ENCODE data around the gene RIMKLB. TPM values are rescaled to one million over a fixed set of nuclear protein-coding genes. Genes with fewer than 3 reads are reported as not detected.

RIMKLB gene
- total and polyA plus RNA-seq, 2 of the 4 experiments (the other 2 are of a cell fraction) = 12.5 to 18.8 TPM

DNA sequence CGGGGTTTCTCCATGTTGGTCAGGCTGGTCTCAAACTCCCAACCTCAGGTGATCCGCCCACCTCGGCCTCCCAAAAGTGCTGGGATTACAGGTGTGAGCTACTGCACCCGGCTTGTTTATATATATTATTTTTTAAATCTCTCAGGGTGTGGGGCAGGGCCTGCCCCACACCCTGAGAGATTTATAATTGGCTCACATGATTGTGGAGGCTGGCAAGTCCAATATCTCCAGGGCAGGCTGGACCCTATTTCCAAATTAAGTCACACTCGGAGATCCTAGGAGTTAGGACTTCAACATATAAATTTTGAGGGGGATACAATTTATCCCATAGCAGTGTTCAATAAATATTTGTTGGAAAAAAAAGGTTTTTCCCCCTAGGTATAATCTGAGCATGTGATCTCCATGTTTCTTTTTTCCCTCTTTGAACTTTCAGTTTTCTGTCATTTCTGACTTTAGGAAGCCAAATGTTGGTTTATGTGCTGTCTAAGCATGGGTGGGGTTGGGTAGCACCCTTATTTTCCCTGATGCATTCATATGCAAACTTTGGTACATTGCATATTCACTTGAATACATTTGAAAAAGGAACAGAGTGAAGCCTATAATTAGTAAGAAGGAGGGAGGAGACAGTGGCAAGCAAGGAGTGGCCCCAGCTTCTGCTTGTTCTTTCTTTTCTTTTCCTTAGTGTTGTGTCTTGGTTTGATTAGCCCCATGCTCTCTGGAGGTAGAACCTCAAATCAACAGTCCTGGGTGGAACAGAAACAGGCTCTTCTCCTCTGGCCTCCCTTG, 116.0 kb downstream of the RIMKLB start:
- no peak overlapping the region for H3K14ac ChIP-seq (replicated peaks; ENCODE audit: low read depth, low read length)
- no peaks in the 10 kb centered on the region for H3K27me3 ChIP-seq (ENCODE audit: control insufficient read depth, insufficient read depth, low read length)
- H3K4me1 ChIP-seq (ENCODE audit: control insufficient read depth, insufficient read depth, low read length) = no peaks in the 10 kb centered on the region
- in situ Hi-C loops (cut with MboI; ENCODE audit: low sequenced_read_pairs) (no loop called here), dilution Hi-C loops (cut with HindIII; ENCODE audit: low sequenced_read_pairs, unreplicated experiment) (no loop called here), intact Hi-C loops (cut with micrococcal nuclease) (no loop called here)
- WGBS, 2 experiments (ENCODE audit: extremely low coverage in 2 of 2, insufficient read length in 1 of 2) = no CpG with 5 or more reads among the region's 5 CpGs
- no TSS peak for BruUV-seq (replicated peaks)
- no peak overlapping the region for H2BK15ac ChIP-seq (ENCODE audit: low read depth, low read length)
- TF ChIP-seq RFX5 (IDR thresholded peaks at IDR 0.05; ENCODE audit: low read depth, low read length) (no peak), FOS (IDR thresholded peaks at IDR 0.05; ENCODE audit: low read depth, low read length) (no peak), MAZ (IDR thresholded peaks at IDR 0.05; ENCODE audit: borderline replicate concordance, low read depth, low read length) (no peak)
- no peak overlapping the region for H3K56ac ChIP-seq (ENCODE audit: extremely low read depth, insufficient read depth, low read length)
- no peak overlapping the region for H2BK120ac ChIP-seq (ENCODE audit: low read depth, low read length)
- ChIA-PET CTCF (no interaction called here), POLR2A (ENCODE audit: unreplicated experiment) (no interaction called here)
- no peaks in the 10 kb centered on the region for H3K9me1 ChIP-seq (ENCODE audit: insufficient read depth, low read length)
- no peak overlapping the region for H2AFZ ChIP-seq (replicated peaks; ENCODE audit: low read length, poor library complexity)
- H3K4me2 ChIP-seq (ENCODE audit: low read depth, low read length) = no peak overlapping the region
- no peak overlapping the region for H2BK20ac ChIP-seq (ENCODE audit: low read depth, low read length)
- H3K4me3 ChIP-seq (ENCODE audit: insufficient read depth, low read depth, low read length) = no peak overlapping the region
- no peaks in the 10 kb centered on the region for H3K79me1 ChIP-seq (ENCODE audit: low read depth in 1 of 2, low read length in 2 of 2)
- no peaks in the 10 kb centered on the region for H3K36me3 ChIP-seq (ENCODE audit: control insufficient read depth, insufficient read depth, low read length)
- DNase-seq = no peak
- H3K9ac ChIP-seq (ENCODE audit: low read depth, low read length) = no peak overlapping the region
- H3K27ac ChIP-seq (ENCODE audit: insufficient read depth, low read length) = no peak overlapping the region
- no peak for ATAC-seq (ENCODE audit: low read depth)
- no peak overlapping the region for H3K18ac ChIP-seq (ENCODE audit: low read depth, low read length)
- H4K5ac ChIP-seq (ENCODE audit: low read depth, low read length) = no peak overlapping the region
- no peak overlapping the region for H4K91ac ChIP-seq (ENCODE audit: insufficient read depth, low read depth, low read length)
- H3K23ac ChIP-seq (ENCODE audit: low read depth, low read length) = no peak overlapping the region
- H3K9me3 ChIP-seq (ENCODE audit: control insufficient read depth, insufficient read depth, low read length) = no peaks in the 10 kb centered on the region
- no peak overlapping the region for H3K4ac ChIP-seq (ENCODE audit: low read depth, low read length)
- no peak overlapping the region for H2BK5ac ChIP-seq (ENCODE audit: low read depth, low read length, poor library complexity, severe bottlenecking)
- no peaks in the 10 kb centered on the region for H4K20me1 ChIP-seq (ENCODE audit: insufficient read depth, low read length)
- H2AK9ac ChIP-seq (replicated peaks; ENCODE audit: low read depth, low read length, poor library complexity) = no peak overlapping the region
- no peak overlapping the region for H2AK5ac ChIP-seq (ENCODE audit: low read depth, low read length)
- no peak overlapping the region for H4K8ac ChIP-seq (ENCODE audit: low read depth in 2 of 2, low read length in 2 of 2)
